Germinal center (tissue), 1 donor: Measurements from ENCODE around the gene SMIM35.

ENCODE experiments used
- DNase-seq: peaks from one replicate; pipeline ENCODE4 v3.0.0; 2012; ENCODE audit warnings: mixed read lengths, low spot score

The SMIM35 gene

GRCh38 chr11:118109231-118109630, 22.5 kb upstream of the SMIM35 start:
- DNase-seq: no peak

- DNase-seq: no peak
Observed at GRCh38 chr11:118108513-118108912, 21.8 kb upstream of the SMIM35 start.

- DNase-seq: no peak
Observed at GRCh38 chr11:118106789-118107335, 20.1 kb upstream of the SMIM35 start.

- DNase-seq: no peak
Observed at GRCh38 chr11:118105657-118106305, 19.0 kb upstream of the SMIM35 start.

- DNase-seq: no peak
Observed at GRCh38 chr11:118104491-118104890, 17.7 kb upstream of the SMIM35 start.

- DNase-seq: no peak
Observed at GRCh38 chr11:118102721-118103261, 16.0 kb upstream of the SMIM35 start.

- DNase-seq: no peak
Observed at GRCh38 chr11:118100691-118101232, 14.0 kb upstream of the SMIM35 start.

- DNase-seq: no peak
Observed at GRCh38 chr11:118099838-118100556, 13.2 kb upstream of the SMIM35 start.

GRCh38 chr11:118098996-118099837, 12.5 kb upstream of the SMIM35 start:
- no peak for DNase-seq

- no peak for DNase-seq
Observed at GRCh38 chr11:118095967-118096367, 9.2 kb upstream of the SMIM35 start.

- no peak for DNase-seq
Observed at GRCh38 chr11:118095493-118095892, 8.7 kb upstream of the SMIM35 start.

GRCh38 chr11:118092907-118093571, 6.3 kb upstream of the SMIM35 start:
- no peak for DNase-seq

- no peak for DNase-seq
Observed at GRCh38 chr11:118091690-118092089, 4.9 kb upstream of the SMIM35 start.

GRCh38 chr11:118090545-118091162, 3.9 kb upstream of the SMIM35 start:
- DNase-seq: no peak

- no peak for DNase-seq
Observed at GRCh38 chr11:118088531-118088930, 1.8 kb upstream of the SMIM35 start.

- no peak for DNase-seq
Observed at GRCh38 chr11:118087931-118088330, 1.2 kb upstream of the SMIM35 start.

GRCh38 chr11:118084656-118085055, 2.1 kb downstream of the SMIM35 start:
- no peak for DNase-seq

GRCh38 chr11:118084247-118084646, 2.5 kb downstream of the SMIM35 start:
- DNase-seq: no peak

GRCh38 chr11:118082880-118083552, 3.7 kb downstream of the SMIM35 start:
- no peak for DNase-seq

GRCh38 chr11:118081241-118081958, 5.4 kb downstream of the SMIM35 start:
- DNase-seq: no peak
